Activated B cell treated with CpG ODN at 0.5 μM for 24 hours (primary cell): ENCODE measurements around the gene CRACDL. TPM values are rescaled to one million over a fixed set of nuclear protein-coding genes. Genes with fewer than 3 reads are reported as not detected.

Experiments used
- ATAC-seq: fragments of 200-7000 bp; cut with Tn5 transposase; one replicate; pipeline ENCODE4 v1.10.0; 2021; ENCODE audit warnings: low read depth, mild to moderate bottlenecking, moderate library complexity
- CTCF ChIA-PET: fragments of 350-600 bp; sonication (Branson Sonifier 250); formaldehyde crosslinking; loops from one replicate; lab custom pipeline; 2021; ENCODE audit warnings: antibody characterized with exemption; lab: Charles Lee
- POLR2A ChIA-PET: fragments of 350-600 bp; sonication (Branson Sonifier 250); formaldehyde crosslinking; loops from one replicate; lab custom pipeline; 2021; ENCODE audit warnings: antibody characterized with exemption; lab: Charles Lee
- DNase-seq: peaks from one replicate; pipeline ENCODE4 v3.0.0; 2022
- H3K27ac Mint-ChIP-seq: one replicate; pipeline ENCODE4 v1.8.0; 2020; ENCODE audit warnings: mixed read lengths
- H3K27me3 Mint-ChIP-seq: one replicate; pipeline ENCODE4 v1.8.0; 2021; ENCODE audit warnings: mixed read lengths
- H3K36me3 Mint-ChIP-seq: one replicate; pipeline ENCODE4 v1.8.0; 2021; ENCODE audit warnings: low read depth, mixed read lengths
- H3K4me1 Mint-ChIP-seq: one replicate; pipeline ENCODE4 v1.8.0; 2021; ENCODE audit warnings: mixed read lengths
- H3K4me3 Mint-ChIP-seq: one replicate; pipeline ENCODE4 v1.8.0; 2020; ENCODE audit warnings: mild to moderate bottlenecking, mixed read lengths
- H3K9me3 Mint-ChIP-seq: one replicate; pipeline ENCODE4 v1.8.0; 2020; ENCODE audit warnings: mixed read lengths
- intact Hi-C: fragments of 100-400 bp; cut with micrococcal nuclease; formaldehyde crosslinking; loops from one replicate; pipeline ENCODE4 v1.15.1; 2024
- total RNA-seq: library from RNA; stranded (reverse); gene quantifications from 2 replicates; pipeline ENCODE4 v1.2.3, GENCODE V29; 2022
- TF ChIP-seq, protein P1 (sequence below): fragments of 200-600 bp; IDR thresholded peaks from one replicate; pipeline ENCODE4 v1.8.0; 2022; ENCODE audit warnings: antibody characterized with exemption, mild to moderate bottlenecking

The CRACDL gene
- total RNA-seq, 1 donor from 2014 or later = not detected

DNA sequence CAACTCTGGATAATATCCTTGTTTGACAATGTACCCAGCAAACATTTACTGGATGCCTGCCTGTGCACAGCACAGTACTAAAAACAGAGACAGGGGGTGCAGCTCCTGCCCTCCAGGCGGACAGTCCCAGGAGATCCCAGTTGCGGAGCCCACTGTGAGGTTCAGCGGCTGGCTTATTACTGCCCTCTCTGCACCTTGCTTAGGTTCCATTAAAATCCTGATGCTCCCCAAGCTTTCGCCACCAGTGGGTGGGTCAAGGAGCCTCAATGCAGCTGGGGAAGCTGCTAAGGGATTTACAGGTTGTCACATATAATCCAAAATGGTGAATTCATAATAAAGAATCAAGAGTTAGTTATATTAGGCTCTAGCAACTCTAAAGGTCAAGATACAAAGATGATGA, 38.3 kb downstream of the CRACDL start:
- DNase-seq (no peak), ATAC-seq (no peak)
- Mint-ChIP-seq H3K4me3 (no peak overlapping the region), H3K27me3 (peaks cover 5% of the 10 kb centered on the region), H3K9me3 (peaks cover 2% of the 10 kb centered on the region), H3K27ac (no peak overlapping the region), H3K4me1 (no peaks in the 10 kb centered on the region), H3K36me3 (no peaks in the 10 kb centered on the region)
- TF ChIP-seq, protein P1, sequence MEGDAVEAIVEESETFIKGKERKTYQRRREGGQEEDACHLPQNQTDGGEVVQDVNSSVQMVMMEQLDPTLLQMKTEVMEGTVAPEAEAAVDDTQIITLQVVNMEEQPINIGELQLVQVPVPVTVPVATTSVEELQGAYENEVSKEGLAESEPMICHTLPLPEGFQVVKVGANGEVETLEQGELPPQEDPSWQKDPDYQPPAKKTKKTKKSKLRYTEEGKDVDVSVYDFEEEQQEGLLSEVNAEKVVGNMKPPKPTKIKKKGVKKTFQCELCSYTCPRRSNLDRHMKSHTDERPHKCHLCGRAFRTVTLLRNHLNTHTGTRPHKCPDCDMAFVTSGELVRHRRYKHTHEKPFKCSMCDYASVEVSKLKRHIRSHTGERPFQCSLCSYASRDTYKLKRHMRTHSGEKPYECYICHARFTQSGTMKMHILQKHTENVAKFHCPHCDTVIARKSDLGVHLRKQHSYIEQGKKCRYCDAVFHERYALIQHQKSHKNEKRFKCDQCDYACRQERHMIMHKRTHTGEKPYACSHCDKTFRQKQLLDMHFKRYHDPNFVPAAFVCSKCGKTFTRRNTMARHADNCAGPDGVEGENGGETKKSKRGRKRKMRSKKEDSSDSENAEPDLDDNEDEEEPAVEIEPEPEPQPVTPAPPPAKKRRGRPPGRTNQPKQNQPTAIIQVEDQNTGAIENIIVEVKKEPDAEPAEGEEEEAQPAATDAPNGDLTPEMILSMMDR = no peak
- intact Hi-C loops = no loop called here
- CTCF ChIA-PET = no interaction called here
- POLR2A ChIA-PET = no interaction called here

DNA sequence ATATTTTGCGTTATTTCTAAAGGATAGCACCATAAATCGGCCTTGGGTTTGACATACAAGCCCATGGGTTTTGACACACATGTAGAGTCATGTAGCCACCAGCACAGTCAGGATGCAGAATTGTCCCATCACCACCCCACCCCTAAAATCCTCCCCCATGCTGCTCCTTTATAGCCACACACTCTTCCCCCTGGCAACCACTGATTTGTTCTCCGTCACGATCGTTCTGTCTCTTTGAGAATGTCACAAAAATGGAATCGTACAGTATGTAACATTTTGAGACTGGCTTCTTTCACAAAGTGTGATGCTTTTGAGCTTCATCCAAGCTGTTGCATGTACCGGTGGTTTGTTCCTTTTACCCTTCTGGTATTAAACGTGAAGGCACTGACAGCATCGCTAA, 39.1 kb downstream of the CRACDL start:
- Mint-ChIP-seq H3K36me3 (no peaks in the 10 kb centered on the region), H3K4me1 (no peaks in the 10 kb centered on the region), H3K9me3 (peaks cover 2% of the 10 kb centered on the region), H3K4me3 (no peak overlapping the region), H3K27ac (no peak overlapping the region), H3K27me3 (peaks cover 5% of the 10 kb centered on the region)
- ATAC-seq (no peak), DNase-seq (no peak)
- CTCF ChIA-PET = no interaction called here
- POLR2A ChIA-PET = no interaction called here
- intact Hi-C loops = no loop called here
- TF ChIP-seq, protein P1 = no peak

DNA sequence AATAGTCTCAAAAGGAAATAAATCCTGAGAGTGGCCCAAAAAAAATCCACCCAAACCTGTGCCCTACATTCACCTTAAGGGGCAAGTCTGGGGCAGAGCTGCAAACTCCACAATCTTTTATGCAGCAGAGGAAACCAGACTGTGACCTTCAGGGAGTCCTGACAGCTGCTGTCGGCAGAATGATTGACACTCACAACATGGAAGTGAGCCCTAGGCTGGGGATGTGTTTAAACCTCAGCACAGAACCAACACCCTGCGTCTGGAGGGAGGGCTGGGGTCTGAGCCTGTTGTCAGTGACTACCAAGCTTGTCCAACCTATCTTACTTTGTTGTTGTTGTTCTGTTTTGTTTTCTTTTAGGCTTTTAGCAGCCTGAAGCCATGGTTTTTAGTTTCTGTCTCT, 39.6 kb downstream of the CRACDL start:
- Mint-ChIP-seq H3K36me3 (no peaks in the 10 kb centered on the region), H3K9me3 (peaks cover 2% of the 10 kb centered on the region), H3K4me3 (no peak overlapping the region), H3K27ac (no peak overlapping the region), H3K4me1 (no peaks in the 10 kb centered on the region), H3K27me3 (peaks cover 5% of the 10 kb centered on the region)
- intact Hi-C loops = no loop called here
- ChIA-PET POLR2A (no interaction called here), CTCF (no interaction called here)
- DNase-seq (no peak), ATAC-seq (no peak)
- TF ChIP-seq, protein P1 = no peak

DNA sequence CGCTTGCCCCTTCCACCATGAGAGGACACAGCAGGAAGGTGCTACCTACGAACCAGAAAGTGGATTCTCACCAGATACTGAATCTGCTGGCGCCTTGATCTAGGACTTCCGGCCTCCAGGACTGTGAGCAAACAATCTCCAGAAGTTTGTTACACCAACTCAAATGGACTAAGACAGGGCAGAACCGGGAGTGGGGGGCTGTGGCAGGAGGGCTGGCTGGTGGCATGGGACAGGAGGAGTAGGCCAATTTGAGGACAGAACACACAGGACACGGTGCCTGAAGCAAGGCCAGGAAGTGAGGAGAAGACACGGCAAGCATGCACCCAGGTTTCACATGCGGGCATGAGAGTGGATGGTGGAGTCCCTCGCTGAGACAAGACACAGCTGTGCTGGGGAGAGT, 40.1 kb downstream of the CRACDL start:
- no peak for ATAC-seq
- H3K4me1 Mint-ChIP-seq = no peaks in the 10 kb centered on the region
- POLR2A ChIA-PET = no interaction called here

DNA sequence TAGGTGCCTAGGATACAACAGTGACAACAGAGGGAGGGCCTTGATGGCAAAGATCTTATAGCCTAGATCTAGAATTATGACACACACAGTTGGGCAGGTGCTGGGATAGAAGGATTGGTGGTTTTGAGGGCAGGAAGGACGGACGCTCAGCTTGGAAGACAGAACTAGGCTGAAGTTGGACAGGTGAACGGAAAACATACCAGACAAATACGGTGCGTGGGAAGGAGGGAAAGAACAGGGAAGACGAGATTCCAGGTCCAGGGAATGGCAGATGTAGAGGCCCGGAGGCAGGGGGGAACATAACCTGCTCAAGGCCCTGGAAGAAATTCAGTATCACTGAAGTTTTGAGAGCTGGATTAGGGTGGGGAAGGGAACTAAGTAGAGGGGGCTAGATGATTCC, 40.8 kb downstream of the CRACDL start:
- ATAC-seq (no peak), DNase-seq (no peak)
- TF ChIP-seq, protein P1 = no peak
- Mint-ChIP-seq H3K4me3 (no peak overlapping the region), H3K27me3 (peaks cover 5% of the 10 kb centered on the region), H3K36me3 (no peaks in the 10 kb centered on the region), H3K9me3 (peaks cover 2% of the 10 kb centered on the region), H3K4me1 (no peaks in the 10 kb centered on the region), H3K27ac (no peak overlapping the region)
- ChIA-PET CTCF (no interaction called here), POLR2A (no interaction called here)
- intact Hi-C loops = no loop called here

More for the DNA sequence above, 40.1 kb downstream of the CRACDL start:
- no peak overlapping the region for H3K27ac Mint-ChIP-seq
- no peaks in the 10 kb centered on the region for H3K36me3 Mint-ChIP-seq
- no peak overlapping the region for H3K4me3 Mint-ChIP-seq
- no peak for DNase-seq
- TF ChIP-seq, protein P1 = no peak
- CTCF ChIA-PET = no interaction called here
- intact Hi-C loops = no loop called here
- peaks cover 5% of the 10 kb centered on the region for H3K27me3 Mint-ChIP-seq
- H3K9me3 Mint-ChIP-seq = peaks cover 2% of the 10 kb centered on the region
